K562 (cell line): ENCODE measurements around the gene MPZL1.

ENCODE experiments used
- CREM ChIP-seq: IDR thresholded peaks from 2 replicates; pipeline ENCODE4 v1.6.1; 2014; ENCODE audit warnings: antibody characterized with exemption, low read depth
- EP300 ChIP-seq: IDR thresholded peaks from 2 replicates; pipeline ENCODE4 v1.6.1; 2012; ENCODE audit warnings: low read length, improper control_type of control experiment
- KAT2B ChIP-seq: IDR thresholded peaks from one replicate; pipeline ENCODE4 v1.6.1; 2012; ENCODE audit warnings: low read depth, mild to moderate bottlenecking, control low read depth, inconsistent platforms, low read length, moderate library complexity
- MECOM ChIP-seq: fragments of 250-450 bp; sonication (Bioruptor Pico); IDR thresholded peaks from 2 replicates; pipeline ENCODE4 v1.8.0; 2022; ENCODE audit warnings: inconsistent platforms
- MEF2A ChIP-seq: IDR thresholded peaks from 2 replicates; pipeline ENCODE4 v1.6.1; 2011; ENCODE audit warnings: low read depth, mild to moderate bottlenecking, low read length, moderate library complexity; ENCODE audit not compliant: control insufficient read depth
- NFRKB ChIP-seq: fragments of 450-650 bp; IDR thresholded peaks from 2 replicates; pipeline ENCODE4 v1.6.1; 2016; ENCODE audit warnings: low read depth
- NFYB ChIP-seq: IDR thresholded peaks from 2 replicates; pipeline ENCODE4 v1.6.1; 2011; ENCODE audit warnings: mild to moderate bottlenecking, moderate library complexity; ENCODE audit not compliant: insufficient read length; ENCODE audit errors: extremely low read depth
- PPARD ChIP-seq: fragments of 250-450 bp; sonication (Bioruptor Pico); IDR thresholded peaks from 2 replicates; pipeline ENCODE4 v1.8.0; 2022; ENCODE audit warnings: inconsistent platforms, mild to moderate bottlenecking, moderate library complexity
- PRPF4 ChIP-seq: fragments of 200-400 bp; formaldehyde crosslinking; IDR thresholded peaks from one replicate; pipeline ENCODE4 v1.6.1; 2017; ENCODE audit warnings: low read length, low read depth, mild to moderate bottlenecking; ENCODE audit not compliant: insufficient read depth, poor library complexity, severe bottlenecking
- ZBTB34 ChIP-seq: fragments of 250-450 bp; sonication (Bioruptor Pico); IDR thresholded peaks from 2 replicates; pipeline ENCODE4 v1.8.0; 2021; ENCODE audit warnings: mild to moderate bottlenecking, moderate library complexity
- ZC3H4 ChIP-seq: sonication (generic); formaldehyde crosslinking; IDR thresholded peaks from 2 replicates; pipeline ENCODE4 v1.9.0; 2021; ENCODE audit warnings: missing genetic modification reagents, borderline replicate concordance
- ZNF717 ChIP-seq: fragments of 250-450 bp; sonication (Bioruptor Pico); IDR thresholded peaks from 2 replicates; pipeline ENCODE4 v1.5.0; 2021
- TF ChIP-seq, protein P1 (sequence below): fragments of 450-650 bp; IDR thresholded peaks from 2 replicates; pipeline ENCODE4 v1.6.1; 2016; ENCODE audit warnings: missing biosample characterization, missing genetic modification characterization
- TF ChIP-seq, protein P2 (sequence below), 2 experiments: fragments of 450-650 bp; formaldehyde crosslinking in 1 of 2; IDR thresholded peaks; 2 replicates each; pipeline versions ENCODE4 v1.4.0 to v1.6.1; 2014 to 2020; ENCODE audit warnings: mild to moderate bottlenecking in 2 of 2, borderline replicate concordance in 1 of 2, low read depth in 1 of 2

GRCh38 chr1:167721617-167722151 is at the start of gene MPZL1:
- TF ChIP-seq, protein P1, sequence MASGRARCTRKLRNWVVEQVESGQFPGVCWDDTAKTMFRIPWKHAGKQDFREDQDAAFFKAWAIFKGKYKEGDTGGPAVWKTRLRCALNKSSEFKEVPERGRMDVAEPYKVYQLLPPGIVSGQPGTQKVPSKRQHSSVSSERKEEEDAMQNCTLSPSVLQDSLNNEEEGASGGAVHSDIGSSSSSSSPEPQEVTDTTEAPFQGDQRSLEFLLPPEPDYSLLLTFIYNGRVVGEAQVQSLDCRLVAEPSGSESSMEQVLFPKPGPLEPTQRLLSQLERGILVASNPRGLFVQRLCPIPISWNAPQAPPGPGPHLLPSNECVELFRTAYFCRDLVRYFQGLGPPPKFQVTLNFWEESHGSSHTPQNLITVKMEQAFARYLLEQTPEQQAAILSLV (tag): no peak
- TF ChIP-seq MECOM (peak; percentile 38; the same call in 1 of the 2 replicates), KAT2B (no peak), ZBTB34 (CRISPR knock-in tag) (no peak), NFRKB (no peak), ZNF717 (CRISPR knock-in tag) (no peak), CREM (peak; percentile 74), MEF2A (no peak), PPARD (CRISPR knock-in tag) (no peak), NFYB (peak; percentile 95), ZC3H4 (no peak), PRPF4 (no peak), EP300 (no peak)
- TF ChIP-seq, protein P2, sequence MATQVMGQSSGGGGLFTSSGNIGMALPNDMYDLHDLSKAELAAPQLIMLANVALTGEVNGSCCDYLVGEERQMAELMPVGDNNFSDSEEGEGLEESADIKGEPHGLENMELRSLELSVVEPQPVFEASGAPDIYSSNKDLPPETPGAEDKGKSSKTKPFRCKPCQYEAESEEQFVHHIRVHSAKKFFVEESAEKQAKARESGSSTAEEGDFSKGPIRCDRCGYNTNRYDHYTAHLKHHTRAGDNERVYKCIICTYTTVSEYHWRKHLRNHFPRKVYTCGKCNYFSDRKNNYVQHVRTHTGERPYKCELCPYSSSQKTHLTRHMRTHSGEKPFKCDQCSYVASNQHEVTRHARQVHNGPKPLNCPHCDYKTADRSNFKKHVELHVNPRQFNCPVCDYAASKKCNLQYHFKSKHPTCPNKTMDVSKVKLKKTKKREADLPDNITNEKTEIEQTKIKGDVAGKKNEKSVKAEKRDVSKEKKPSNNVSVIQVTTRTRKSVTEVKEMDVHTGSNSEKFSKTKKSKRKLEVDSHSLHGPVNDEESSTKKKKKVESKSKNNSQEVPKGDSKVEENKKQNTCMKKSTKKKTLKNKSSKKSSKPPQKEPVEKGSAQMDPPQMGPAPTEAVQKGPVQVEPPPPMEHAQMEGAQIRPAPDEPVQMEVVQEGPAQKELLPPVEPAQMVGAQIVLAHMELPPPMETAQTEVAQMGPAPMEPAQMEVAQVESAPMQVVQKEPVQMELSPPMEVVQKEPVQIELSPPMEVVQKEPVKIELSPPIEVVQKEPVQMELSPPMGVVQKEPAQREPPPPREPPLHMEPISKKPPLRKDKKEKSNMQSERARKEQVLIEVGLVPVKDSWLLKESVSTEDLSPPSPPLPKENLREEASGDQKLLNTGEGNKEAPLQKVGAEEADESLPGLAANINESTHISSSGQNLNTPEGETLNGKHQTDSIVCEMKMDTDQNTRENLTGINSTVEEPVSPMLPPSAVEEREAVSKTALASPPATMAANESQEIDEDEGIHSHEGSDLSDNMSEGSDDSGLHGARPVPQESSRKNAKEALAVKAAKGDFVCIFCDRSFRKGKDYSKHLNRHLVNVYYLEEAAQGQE (IDR thresholded peaks at IDR 0.05; ENCODE audit: borderline replicate concordance): no peak
- TF ChIP-seq, protein P2 (CRISPR knock-in tag; IDR thresholded peaks at IDR 0.05; ENCODE audit: low read depth): no peak
